Measurements from ENCODE around the gene SDK1. TPM values are rescaled to one million over a fixed set of nuclear protein-coding genes. Genes with fewer than 3 reads are reported as not detected.

The SDK1 gene
- total and polyA plus RNA-seq, 4 experiments from 2014 or later, result 0.06 to 0.26 TPM; not detected in 2

- H3K27me3 Mint-ChIP-seq, result peaks cover 3 to 6% of the 10 kb centered on the region in 2 donors
- H3K36me3 ChIP-seq (ENCODE audit: insufficient read depth, low read length), result no peaks in the 10 kb centered on the region
- ChIA-PET POLR2A (ENCODE audit: partially characterized antibody) (no interaction called here), CTCF (ENCODE audit: partially characterized antibody) (no interaction called here)
- H3K27ac ChIP-seq (ENCODE audit: low read depth, low read length), result no peak overlapping the region
- no peaks in the 10 kb centered on the region for H3K36me3 Mint-ChIP-seq
- H3K27ac Mint-ChIP-seq, result no peak overlapping the region
- H3K4me3 Mint-ChIP-seq, result no peak overlapping the region
- no peaks in the 10 kb centered on the region for H3K4me1 ChIP-seq (ENCODE audit: insufficient read depth, low read length)
- H3K4me1 Mint-ChIP-seq, result no peaks in the 10 kb centered on the region
- DNase-seq, result no peak
- no peaks in the 10 kb centered on the region for H3K27me3 ChIP-seq (ENCODE audit: insufficient read depth, low read length)
- H3K9me3 Mint-ChIP-seq, result peaks cover 0 to 2% (median 0%) of the 10 kb centered on the region in 8 donors
- H3K9me3 ChIP-seq (ENCODE audit: control insufficient read depth in 1 of 2, low read length in 2 of 2), result no peaks in the 10 kb centered on the region
- intact Hi-C loops (cut with micrococcal nuclease), result no loop called here
- no peak overlapping the region for H3K4me3 ChIP-seq (ENCODE audit: low read length in 2 of 2)
Observed at GRCh38 chr7:4049202-4049601, 748.1 kb downstream of the SDK1 start.

GRCh38 chr7:4050126-4050660 lies 749.1 kb downstream of the SDK1 start:
- H3K27me3 Mint-ChIP-seq, result peaks cover 6 to 9% of the 10 kb centered on the region in 2 donors
- Histone ChIP-seq H3K4me1 (ENCODE audit: insufficient read depth, low read length) (no peaks in the 10 kb centered on the region), H3K27ac (ENCODE audit: low read depth, low read length) (no peak overlapping the region), H3K36me3 (ENCODE audit: insufficient read depth, low read length) (no peaks in the 10 kb centered on the region), H3K27me3 (ENCODE audit: insufficient read depth, low read length) (no peaks in the 10 kb centered on the region), H3K4me3 (ENCODE audit: low read length in 2 of 2) (no peak overlapping the region), H3K9me3 (ENCODE audit: control insufficient read depth in 1 of 2, low read length in 2 of 2) (no peaks in the 10 kb centered on the region)
- intact Hi-C loops (cut with micrococcal nuclease), result no loop called here
- no peak overlapping the region for H3K27ac Mint-ChIP-seq
- no peak for DNase-seq
- ChIA-PET POLR2A (ENCODE audit: partially characterized antibody) (no interaction called here), CTCF (ENCODE audit: partially characterized antibody) (no interaction called here)
- no peaks in the 10 kb centered on the region for H3K36me3 Mint-ChIP-seq
- H3K9me3 Mint-ChIP-seq, result peaks cover 0 to 2% (median 0%) of the 10 kb centered on the region in 8 donors
- H3K4me1 Mint-ChIP-seq, result no peaks in the 10 kb centered on the region
- H3K4me3 Mint-ChIP-seq, result no peak overlapping the region

DNA sequence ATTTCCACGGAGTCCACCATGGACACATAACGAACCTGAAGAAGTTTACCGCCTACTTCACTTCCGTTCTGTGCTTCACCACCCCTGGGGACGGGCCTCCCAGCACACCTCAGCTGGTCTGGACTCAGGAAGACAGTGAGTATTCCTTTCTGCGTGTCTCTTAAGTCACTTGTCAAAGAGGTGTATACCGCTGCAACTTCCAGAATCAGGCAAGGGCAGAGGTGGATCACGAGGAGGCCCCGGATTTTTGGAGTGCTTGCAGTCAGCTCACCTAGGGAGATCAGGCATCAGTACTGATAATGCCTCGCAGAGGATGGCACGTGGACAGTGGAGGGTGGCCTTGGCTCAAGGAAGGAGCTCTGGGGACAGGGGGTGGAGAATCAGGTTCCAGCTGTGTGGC lies 750.6 kb downstream of the SDK1 start:
- H3K36me3 ChIP-seq (ENCODE audit: insufficient read depth, low read length), result no peaks in the 10 kb centered on the region
- no peak overlapping the region for H3K27ac Mint-ChIP-seq
- peaks cover 0 to 2% (median 0%) of the 10 kb centered on the region in 8 donors for H3K9me3 Mint-ChIP-seq
- no peak overlapping the region for H3K27ac ChIP-seq (ENCODE audit: low read depth, low read length)
- H3K4me3 ChIP-seq (ENCODE audit: low read length in 2 of 2), result no peak overlapping the region
- no peaks in the 10 kb centered on the region for H3K36me3 Mint-ChIP-seq
- DNase-seq, result peak in 1 of 5 donors; percentile 11
- H3K27me3 Mint-ChIP-seq, result peaks cover 9 to 10% of the 10 kb centered on the region in 2 donors
- H3K4me1 Mint-ChIP-seq, result no peaks in the 10 kb centered on the region
- POLR2A ChIA-PET (ENCODE audit: partially characterized antibody), result no interaction called here
- no peaks in the 10 kb centered on the region for H3K4me1 ChIP-seq (ENCODE audit: insufficient read depth, low read length)
- H3K9me3 ChIP-seq (ENCODE audit: control insufficient read depth in 1 of 2, low read length in 2 of 2), result no peaks in the 10 kb centered on the region
- no peak overlapping the region for H3K4me3 Mint-ChIP-seq
- H3K27me3 ChIP-seq (ENCODE audit: insufficient read depth, low read length), result no peaks in the 10 kb centered on the region
- intact Hi-C loops (cut with micrococcal nuclease), result no loop called here
- CTCF ChIA-PET (ENCODE audit: partially characterized antibody), result no interaction called here

DNA sequence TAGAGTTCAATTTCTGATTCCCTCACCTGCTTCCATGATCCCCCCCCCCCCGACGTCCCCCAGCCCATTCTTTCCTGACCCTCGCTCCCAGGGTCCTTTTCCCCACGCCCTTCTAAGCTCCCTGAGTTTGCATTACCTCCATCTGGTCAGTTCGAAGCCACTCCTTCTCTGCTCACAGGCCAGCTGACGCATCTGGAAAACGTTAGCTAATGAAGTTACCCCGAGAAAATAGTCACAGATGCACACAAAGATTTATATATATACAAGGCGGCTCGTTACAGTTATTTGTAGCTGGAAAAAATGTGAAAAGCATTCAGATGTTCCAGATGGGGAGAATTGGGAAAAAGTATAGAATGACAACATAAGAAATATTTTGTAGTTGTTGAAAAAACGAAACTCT lies 751.1 kb downstream of the SDK1 start:
- POLR2A ChIA-PET (ENCODE audit: partially characterized antibody), result no interaction called here

GRCh38 chr7:4054158-4054557 lies 753.1 kb downstream of the SDK1 start:
- Histone ChIP-seq H3K4me1 (ENCODE audit: insufficient read depth, low read length) (no peaks in the 10 kb centered on the region), H3K27me3 (ENCODE audit: insufficient read depth, low read length) (no peaks in the 10 kb centered on the region), H3K4me3 (ENCODE audit: low read length in 2 of 2) (no peak overlapping the region), H3K27ac (ENCODE audit: low read depth, low read length) (no peak overlapping the region), H3K36me3 (ENCODE audit: insufficient read depth, low read length) (no peaks in the 10 kb centered on the region), H3K9me3 (ENCODE audit: control insufficient read depth in 1 of 2, low read length in 2 of 2) (no peaks in the 10 kb centered on the region)
- H3K4me1 Mint-ChIP-seq, result no peaks in the 10 kb centered on the region
- H3K36me3 Mint-ChIP-seq, result no peaks in the 10 kb centered on the region
- no peak for DNase-seq
- ChIA-PET POLR2A (ENCODE audit: partially characterized antibody) (no interaction called here), CTCF (ENCODE audit: partially characterized antibody) (no interaction called here)
- no peak overlapping the region for H3K4me3 Mint-ChIP-seq
- H3K27ac Mint-ChIP-seq, result no peak overlapping the region
- peaks cover 0 to 15% (median 9%) of the 10 kb centered on the region in 8 donors for H3K9me3 Mint-ChIP-seq
- peaks cover 16% of the 10 kb centered on the region in 2 donors for H3K27me3 Mint-ChIP-seq
- intact Hi-C loops (cut with micrococcal nuclease), result no loop called here

More for the DNA sequence above, 751.1 kb downstream of the SDK1 start:
- Histone ChIP-seq H3K36me3 (ENCODE audit: insufficient read depth, low read length) (no peaks in the 10 kb centered on the region), H3K4me1 (ENCODE audit: insufficient read depth, low read length) (no peaks in the 10 kb centered on the region), H3K9me3 (ENCODE audit: control insufficient read depth in 1 of 2, low read length in 2 of 2) (no peaks in the 10 kb centered on the region), H3K4me3 (ENCODE audit: low read length in 2 of 2) (no peak overlapping the region), H3K27ac (ENCODE audit: low read depth, low read length) (no peak overlapping the region), H3K27me3 (ENCODE audit: insufficient read depth, low read length) (no peaks in the 10 kb centered on the region)
- no peaks in the 10 kb centered on the region for H3K36me3 Mint-ChIP-seq
- no peak for DNase-seq
- CTCF ChIA-PET (ENCODE audit: partially characterized antibody), result no interaction called here
- no peak overlapping the region for H3K4me3 Mint-ChIP-seq
- no peak overlapping the region for H3K27ac Mint-ChIP-seq
- H3K9me3 Mint-ChIP-seq, result peaks cover 0 to 3% (median 0%) of the 10 kb centered on the region in 8 donors
- intact Hi-C loops (cut with micrococcal nuclease), result no loop called here
- no peaks in the 10 kb centered on the region for H3K4me1 Mint-ChIP-seq
- H3K27me3 Mint-ChIP-seq, result peaks cover 10 to 12% of the 10 kb centered on the region in 2 donors

- Histone ChIP-seq H3K4me3 (ENCODE audit: low read length in 2 of 2) (no peak overlapping the region), H3K9me3 (ENCODE audit: control insufficient read depth in 1 of 2, low read length in 2 of 2) (no peaks in the 10 kb centered on the region), H3K36me3 (ENCODE audit: insufficient read depth, low read length) (no peaks in the 10 kb centered on the region), H3K4me1 (ENCODE audit: insufficient read depth, low read length) (no peaks in the 10 kb centered on the region), H3K27ac (ENCODE audit: low read depth, low read length) (no peak overlapping the region), H3K27me3 (ENCODE audit: insufficient read depth, low read length) (no peaks in the 10 kb centered on the region)
- Mint-ChIP-seq H3K9me3 (peaks cover 0 to 17% (median 11%) of the 10 kb centered on the region in 8 donors), H3K4me1 (no peaks in the 10 kb centered on the region), H3K36me3 (no peaks in the 10 kb centered on the region), H3K27ac (no peak overlapping the region), H3K4me3 (peak overlapping the region in 1 of 8 donors; percentile 17), H3K27me3 (peaks cover 15 to 16% of the 10 kb centered on the region in 2 donors)
- CTCF ChIA-PET (ENCODE audit: partially characterized antibody), result no interaction called here
- intact Hi-C loops (cut with micrococcal nuclease), result no loop called here
- peak in 1 of 5 donors; percentile 25 for DNase-seq
- POLR2A ChIA-PET (ENCODE audit: partially characterized antibody), result no interaction called here
Observed at GRCh38 chr7:4056552-4057288, 755.7 kb downstream of the SDK1 start.

DNA sequence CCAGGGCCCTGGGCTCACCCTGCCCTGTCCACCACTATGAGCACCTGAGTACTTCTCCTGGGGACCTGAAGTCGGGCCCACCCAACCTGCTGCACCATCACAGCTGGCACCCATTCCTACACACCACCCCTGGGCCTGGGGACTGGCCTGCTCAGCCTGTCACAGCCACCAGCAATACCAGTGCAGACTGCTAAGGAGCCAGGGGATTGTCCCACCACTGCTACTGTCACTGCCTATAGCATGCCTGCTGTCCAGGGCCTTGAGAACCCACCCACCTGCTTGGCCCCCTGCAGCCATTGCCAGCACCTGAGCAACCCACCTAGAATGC lies 756.2 kb downstream of the SDK1 start:
- Histone ChIP-seq H3K36me3 (ENCODE audit: insufficient read depth, low read length) (no peaks in the 10 kb centered on the region), H3K27ac (ENCODE audit: low read depth, low read length) (no peak overlapping the region), H3K9me3 (ENCODE audit: control insufficient read depth in 1 of 2, low read length in 2 of 2) (no peaks in the 10 kb centered on the region), H3K4me1 (ENCODE audit: insufficient read depth, low read length) (no peaks in the 10 kb centered on the region), H3K27me3 (ENCODE audit: insufficient read depth, low read length) (no peaks in the 10 kb centered on the region), H3K4me3 (ENCODE audit: low read length in 2 of 2) (no peak overlapping the region)
- H3K9me3 Mint-ChIP-seq, result peaks cover 0 to 17% (median 12%) of the 10 kb centered on the region in 8 donors
- no peak overlapping the region for H3K27ac Mint-ChIP-seq
- H3K36me3 Mint-ChIP-seq, result no peaks in the 10 kb centered on the region
- peak in 1 of 5 donors; percentile 19 for DNase-seq
- ChIA-PET CTCF (ENCODE audit: partially characterized antibody) (no interaction called here), POLR2A (ENCODE audit: partially characterized antibody) (no interaction called here)
- no peaks in the 10 kb centered on the region for H3K4me1 Mint-ChIP-seq
- intact Hi-C loops (cut with micrococcal nuclease), result no loop called here
- H3K27me3 Mint-ChIP-seq, result peaks cover 15 to 16% of the 10 kb centered on the region in 2 donors
- H3K4me3 Mint-ChIP-seq, result no peak overlapping the region

All from CD4-positive, alpha-beta memory T cell (primary cell).